ENCODE measurements around the gene SYNDIG1.

The SYNDIG1 gene

GRCh38 chr20:24559114-24559732 is 89.8 kb downstream of the SYNDIG1 start:
- no peak for TF ChIP-seq CTCF (IDR thresholded peaks at IDR 0.05; ENCODE audit: low read depth, low read length, missing control alignments)
- no peak for DNase-seq (ENCODE audit: low read depth)
- in situ Hi-C loops (cut with HindIII; ENCODE audit: low sequenced_read_pairs), result no loop called here
- no peak overlapping the region for H3K4me3 ChIP-seq (ENCODE audit: low read depth, low read length)

- H3K4me3 ChIP-seq (ENCODE audit: low read depth, low read length), result no peak overlapping the region
- TF ChIP-seq CTCF (IDR thresholded peaks at IDR 0.05; ENCODE audit: low read depth, low read length, missing control alignments), result peak; percentile 30
- in situ Hi-C loops (cut with HindIII; ENCODE audit: low sequenced_read_pairs), result no loop called here
- peak; percentile 61 for DNase-seq (ENCODE audit: low read depth)
Observed at GRCh38 chr20:24560571-24561491, 91.4 kb downstream of the SYNDIG1 start.

- in situ Hi-C loops (cut with HindIII; ENCODE audit: low sequenced_read_pairs), result no loop called here
- no peak for DNase-seq (ENCODE audit: low read depth)
- no peak for TF ChIP-seq CTCF (IDR thresholded peaks at IDR 0.05; ENCODE audit: low read depth, low read length, missing control alignments)
- H3K4me3 ChIP-seq (ENCODE audit: low read depth, low read length), result no peak overlapping the region
Observed at GRCh38 chr20:24565835-24566351, 96.5 kb downstream of the SYNDIG1 start.

GRCh38 chr20:24566656-24567055 is 97.2 kb downstream of the SYNDIG1 start:
- in situ Hi-C loops (cut with HindIII; ENCODE audit: low sequenced_read_pairs), result no loop called here
- DNase-seq (ENCODE audit: low read depth), result no peak
- H3K4me3 ChIP-seq (ENCODE audit: low read depth, low read length), result no peak overlapping the region
- TF ChIP-seq CTCF (IDR thresholded peaks at IDR 0.05; ENCODE audit: low read depth, low read length, missing control alignments), result no peak

- no peak for DNase-seq (ENCODE audit: low read depth)
- no peak for TF ChIP-seq CTCF (IDR thresholded peaks at IDR 0.05; ENCODE audit: low read depth, low read length, missing control alignments)
- in situ Hi-C loops (cut with HindIII; ENCODE audit: low sequenced_read_pairs), result no loop called here
- no peak overlapping the region for H3K4me3 ChIP-seq (ENCODE audit: low read depth, low read length)
Observed at GRCh38 chr20:24567508-24567907, 98.1 kb downstream of the SYNDIG1 start.

- TF ChIP-seq CTCF (IDR thresholded peaks at IDR 0.05; ENCODE audit: low read depth, low read length, missing control alignments), result no peak
- in situ Hi-C loops (cut with HindIII; ENCODE audit: low sequenced_read_pairs), result no loop called here
- H3K4me3 ChIP-seq (ENCODE audit: low read depth, low read length), result no peak overlapping the region
- no peak for DNase-seq (ENCODE audit: low read depth)
Observed at GRCh38 chr20:24568842-24569241, 99.4 kb downstream of the SYNDIG1 start.

Measured in astrocyte of the cerebellum (primary cell).